Activated CD4-positive, alpha-beta T cell treated with anti-CD3 and anti-CD28 coated beads for 4 hours (primary cell): Measurements from ENCODE around the gene PCDHGA3.
"Not testable (repeated sequence)": the region's sequence is repeated elsewhere in the genome, so short reads cannot be mapped to it uniquely, and the experiment has no call there.

Experiments used
- DNase-seq, 2 donors: peaks; one replicate each; pipeline ENCODE4 v3.0.0-alpha.2; 2020

The PCDHGA3 gene

GRCh38 chr5:141383345-141383744 lies 39.7 kb downstream of the PCDHGA3 start:
- no peak for DNase-seq

DNA sequence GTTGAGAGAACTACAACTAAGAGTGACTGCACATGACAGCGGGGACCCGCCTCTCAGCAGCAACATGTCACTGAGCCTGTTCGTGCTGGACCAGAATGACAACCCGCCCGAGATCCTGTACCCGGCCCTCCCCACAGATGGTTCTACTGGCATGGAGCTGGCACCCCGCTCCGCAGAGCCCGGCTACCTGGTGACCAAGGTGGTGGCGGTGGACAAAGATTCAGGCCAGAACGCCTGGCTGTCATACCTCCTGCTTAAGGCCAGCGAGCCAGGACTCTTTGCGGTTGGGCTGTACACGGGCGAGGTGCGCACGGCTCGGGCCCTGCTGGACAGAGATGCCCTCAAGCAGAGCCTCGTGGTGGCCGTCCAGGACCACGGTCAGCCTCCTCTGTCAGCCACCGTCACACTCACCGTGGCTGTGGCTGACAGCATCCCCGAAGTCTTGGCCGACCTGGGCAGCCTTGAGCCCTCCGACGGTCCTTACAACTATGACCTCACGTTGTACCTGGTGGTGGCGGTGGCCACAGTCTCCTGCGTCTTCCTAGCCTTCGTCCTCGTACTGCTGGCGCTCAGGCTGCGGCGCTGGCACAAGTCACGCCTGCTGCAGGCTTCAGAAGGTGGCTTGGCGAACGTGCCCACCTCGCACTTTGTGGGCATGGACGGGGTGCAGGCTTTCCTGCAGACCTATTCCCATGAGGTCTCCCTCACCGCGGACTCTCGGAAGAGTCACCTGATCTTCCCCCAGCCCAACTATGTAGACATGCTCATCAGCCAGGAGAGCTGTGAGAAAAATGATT lies 41.0 kb downstream of the PCDHGA3 start:
- no peak for DNase-seq

- DNase-seq, result not testable (repeated sequence)
These were observed 44.1 kb downstream of the PCDHGA3 start, which contains the start of gene PCDHGB4 for GRCh38 chr5:141387557-141388311. Gene PCDHGB4, plus strand, starts transcription at chr5:141387698. Its CDS starts 187 bp downstream, at chr5:141387885.

DNA sequence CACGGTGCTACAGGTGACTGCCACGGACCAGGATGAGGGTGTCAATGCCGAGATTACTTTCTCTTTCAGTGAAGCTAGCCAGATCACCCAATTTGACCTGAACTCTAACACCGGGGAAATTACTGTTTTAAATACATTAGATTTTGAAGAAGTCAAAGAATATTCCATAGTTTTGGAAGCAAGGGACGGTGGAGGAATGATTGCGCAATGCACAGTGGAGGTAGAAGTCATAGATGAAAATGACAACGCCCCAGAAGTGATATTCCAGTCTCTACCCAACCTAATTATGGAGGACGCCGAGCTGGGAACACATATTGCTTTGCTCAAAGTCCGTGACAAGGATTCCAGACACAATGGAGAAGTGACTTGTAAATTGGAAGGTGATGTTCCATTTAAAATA lies 45.0 kb downstream of the PCDHGA3 start:
- no peak for DNase-seq

GRCh38 chr5:141389153-141390042 lies 45.8 kb downstream of the PCDHGA3 start:
- no peak for DNase-seq

DNA sequence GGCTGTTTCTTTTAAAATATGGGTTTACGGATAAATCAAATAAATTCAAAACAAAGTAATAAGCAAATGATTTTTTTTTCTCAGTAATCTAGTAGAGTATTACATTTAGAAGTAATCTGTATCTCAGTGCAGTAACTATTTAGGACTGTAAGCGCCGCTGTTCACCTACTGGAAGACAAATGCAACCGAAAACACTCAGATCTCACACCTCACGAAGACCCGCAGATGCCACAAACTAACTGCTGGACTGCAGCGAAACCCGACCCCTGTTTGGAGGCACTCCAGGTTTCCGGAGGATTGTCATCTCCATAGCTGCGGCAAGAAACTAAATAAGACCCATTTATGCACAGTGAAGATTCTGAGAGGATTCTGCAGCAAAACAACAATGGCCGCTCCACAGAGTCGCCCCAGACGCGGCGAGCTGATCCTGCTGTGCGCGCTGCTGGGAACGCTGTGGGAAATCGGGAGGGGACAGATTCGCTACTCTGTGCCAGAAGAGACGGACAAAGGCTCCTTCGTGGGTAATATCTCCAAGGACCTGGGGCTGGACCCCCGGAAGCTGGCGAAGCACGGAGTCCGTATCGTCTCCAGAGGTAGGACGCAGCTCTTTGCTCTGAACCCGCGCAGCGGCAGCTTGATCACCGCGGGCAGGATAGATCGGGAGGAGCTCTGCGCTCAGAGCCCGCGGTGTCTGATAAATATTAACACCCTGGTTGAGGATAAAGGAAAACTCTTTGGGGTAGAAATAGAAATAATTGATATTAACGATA lies 49.0 kb downstream of the PCDHGA3 start, which contains the start of gene PCDHGA8:
Gene PCDHGA8, plus strand, starts transcription at position 205 of the 770 bp plus-strand sequence. Its CDS starts 181 bp downstream, at position 386.
- DNase-seq, result no peak

GRCh38 chr5:141393267-141393666 lies 49.6 kb downstream of the PCDHGA3 start:
- DNase-seq, result no peak

GRCh38 chr5:141394401-141395187 lies 51.0 kb downstream of the PCDHGA3 start:
- DNase-seq, result not testable (repeated sequence)
